ENCODE measurements around the gene CHD6.

CHD6 gene

DNA sequence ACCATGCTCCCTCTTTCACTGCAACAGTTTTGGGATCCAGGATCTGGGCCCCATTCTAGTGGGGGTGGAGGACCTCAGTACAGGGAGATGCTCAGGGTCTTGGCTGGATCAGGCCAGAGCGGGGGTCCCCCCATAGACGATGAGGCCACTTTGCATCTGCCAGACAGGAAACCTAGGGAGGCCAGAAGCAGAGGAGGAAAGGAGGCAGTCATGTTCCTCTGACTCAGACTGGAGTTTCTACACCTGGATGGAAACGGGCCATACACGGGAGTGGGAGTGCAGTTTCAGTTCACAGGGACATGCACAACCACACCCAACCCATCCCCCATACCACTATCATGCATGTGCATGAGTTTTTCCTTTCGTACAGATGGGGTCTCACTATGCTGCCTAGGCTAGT, 248.0 kb downstream of the CHD6 start:
- Histone ChIP-seq H3K4me3 (replicated peaks; ENCODE audit: insufficient read depth, low read length) (no peak overlapping the region), H3K27ac (replicated peaks) (no peak overlapping the region), H3K27me3 (ENCODE audit: insufficient read depth, poor library complexity, severe bottlenecking) (peaks cover 30% of the 10 kb centered on the region)
- no peak for DNase-seq (ENCODE audit: low read depth in 1 of 2, low spot score in 1 of 2)
- TF ChIP-seq SPI1 (IDR thresholded peaks at IDR 0.05; ENCODE audit: borderline replicate concordance, low read depth) (no peak), GABPA (IDR thresholded peaks at IDR 0.05; ENCODE audit: low read depth) (no peak), POLR2AphosphoS5 (IDR thresholded peaks at IDR 0.05; ENCODE audit: low read depth) (no peak)
- TF ChIP-seq, protein P1, sequence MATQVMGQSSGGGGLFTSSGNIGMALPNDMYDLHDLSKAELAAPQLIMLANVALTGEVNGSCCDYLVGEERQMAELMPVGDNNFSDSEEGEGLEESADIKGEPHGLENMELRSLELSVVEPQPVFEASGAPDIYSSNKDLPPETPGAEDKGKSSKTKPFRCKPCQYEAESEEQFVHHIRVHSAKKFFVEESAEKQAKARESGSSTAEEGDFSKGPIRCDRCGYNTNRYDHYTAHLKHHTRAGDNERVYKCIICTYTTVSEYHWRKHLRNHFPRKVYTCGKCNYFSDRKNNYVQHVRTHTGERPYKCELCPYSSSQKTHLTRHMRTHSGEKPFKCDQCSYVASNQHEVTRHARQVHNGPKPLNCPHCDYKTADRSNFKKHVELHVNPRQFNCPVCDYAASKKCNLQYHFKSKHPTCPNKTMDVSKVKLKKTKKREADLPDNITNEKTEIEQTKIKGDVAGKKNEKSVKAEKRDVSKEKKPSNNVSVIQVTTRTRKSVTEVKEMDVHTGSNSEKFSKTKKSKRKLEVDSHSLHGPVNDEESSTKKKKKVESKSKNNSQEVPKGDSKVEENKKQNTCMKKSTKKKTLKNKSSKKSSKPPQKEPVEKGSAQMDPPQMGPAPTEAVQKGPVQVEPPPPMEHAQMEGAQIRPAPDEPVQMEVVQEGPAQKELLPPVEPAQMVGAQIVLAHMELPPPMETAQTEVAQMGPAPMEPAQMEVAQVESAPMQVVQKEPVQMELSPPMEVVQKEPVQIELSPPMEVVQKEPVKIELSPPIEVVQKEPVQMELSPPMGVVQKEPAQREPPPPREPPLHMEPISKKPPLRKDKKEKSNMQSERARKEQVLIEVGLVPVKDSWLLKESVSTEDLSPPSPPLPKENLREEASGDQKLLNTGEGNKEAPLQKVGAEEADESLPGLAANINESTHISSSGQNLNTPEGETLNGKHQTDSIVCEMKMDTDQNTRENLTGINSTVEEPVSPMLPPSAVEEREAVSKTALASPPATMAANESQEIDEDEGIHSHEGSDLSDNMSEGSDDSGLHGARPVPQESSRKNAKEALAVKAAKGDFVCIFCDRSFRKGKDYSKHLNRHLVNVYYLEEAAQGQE (IDR thresholded peaks at IDR 0.05; ENCODE audit: insufficient replicate concordance, low read depth), result no peak
- TF ChIP-seq, protein P2, sequence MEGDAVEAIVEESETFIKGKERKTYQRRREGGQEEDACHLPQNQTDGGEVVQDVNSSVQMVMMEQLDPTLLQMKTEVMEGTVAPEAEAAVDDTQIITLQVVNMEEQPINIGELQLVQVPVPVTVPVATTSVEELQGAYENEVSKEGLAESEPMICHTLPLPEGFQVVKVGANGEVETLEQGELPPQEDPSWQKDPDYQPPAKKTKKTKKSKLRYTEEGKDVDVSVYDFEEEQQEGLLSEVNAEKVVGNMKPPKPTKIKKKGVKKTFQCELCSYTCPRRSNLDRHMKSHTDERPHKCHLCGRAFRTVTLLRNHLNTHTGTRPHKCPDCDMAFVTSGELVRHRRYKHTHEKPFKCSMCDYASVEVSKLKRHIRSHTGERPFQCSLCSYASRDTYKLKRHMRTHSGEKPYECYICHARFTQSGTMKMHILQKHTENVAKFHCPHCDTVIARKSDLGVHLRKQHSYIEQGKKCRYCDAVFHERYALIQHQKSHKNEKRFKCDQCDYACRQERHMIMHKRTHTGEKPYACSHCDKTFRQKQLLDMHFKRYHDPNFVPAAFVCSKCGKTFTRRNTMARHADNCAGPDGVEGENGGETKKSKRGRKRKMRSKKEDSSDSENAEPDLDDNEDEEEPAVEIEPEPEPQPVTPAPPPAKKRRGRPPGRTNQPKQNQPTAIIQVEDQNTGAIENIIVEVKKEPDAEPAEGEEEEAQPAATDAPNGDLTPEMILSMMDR (IDR thresholded peaks at IDR 0.05; ENCODE audit: insufficient read depth, low read length), result no peak

DNA sequence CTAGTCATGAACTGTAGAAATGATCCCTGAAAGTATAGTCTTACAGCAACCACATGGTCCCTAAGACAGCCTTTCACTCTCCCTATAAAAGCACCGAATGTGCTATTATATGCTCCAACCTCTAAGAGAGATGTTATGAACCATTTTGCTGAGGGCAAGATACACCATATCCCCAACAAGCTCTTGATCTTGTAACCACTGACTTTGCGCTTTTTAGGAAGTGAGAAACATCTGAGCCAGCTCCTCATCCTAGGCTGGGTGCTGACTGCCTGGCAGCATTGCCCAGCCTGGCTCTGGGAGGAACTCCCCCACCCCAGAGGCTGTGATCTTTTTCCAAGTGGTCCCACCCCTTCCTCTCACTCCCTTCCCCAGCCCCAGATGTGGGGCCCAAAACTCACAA, 248.5 kb downstream of the CHD6 start:
- no peak overlapping the region for H3K27ac ChIP-seq (replicated peaks)
- TF ChIP-seq SPI1 (IDR thresholded peaks at IDR 0.05; ENCODE audit: borderline replicate concordance, low read depth) (no peak), POLR2AphosphoS5 (IDR thresholded peaks at IDR 0.05; ENCODE audit: low read depth) (no peak), GABPA (IDR thresholded peaks at IDR 0.05; ENCODE audit: low read depth) (no peak)
- TF ChIP-seq, protein P1 (IDR thresholded peaks at IDR 0.05; ENCODE audit: insufficient replicate concordance, low read depth), result no peak
- TF ChIP-seq, protein P2 (IDR thresholded peaks at IDR 0.05; ENCODE audit: insufficient read depth, low read length), result no peak
- peaks cover 33% of the 10 kb centered on the region for H3K27me3 ChIP-seq (ENCODE audit: insufficient read depth, poor library complexity, severe bottlenecking)
- no peak overlapping the region for H3K4me3 ChIP-seq (replicated peaks; ENCODE audit: insufficient read depth, low read length)
- DNase-seq (ENCODE audit: low read depth in 1 of 2, low spot score in 1 of 2), result no peak

DNA sequence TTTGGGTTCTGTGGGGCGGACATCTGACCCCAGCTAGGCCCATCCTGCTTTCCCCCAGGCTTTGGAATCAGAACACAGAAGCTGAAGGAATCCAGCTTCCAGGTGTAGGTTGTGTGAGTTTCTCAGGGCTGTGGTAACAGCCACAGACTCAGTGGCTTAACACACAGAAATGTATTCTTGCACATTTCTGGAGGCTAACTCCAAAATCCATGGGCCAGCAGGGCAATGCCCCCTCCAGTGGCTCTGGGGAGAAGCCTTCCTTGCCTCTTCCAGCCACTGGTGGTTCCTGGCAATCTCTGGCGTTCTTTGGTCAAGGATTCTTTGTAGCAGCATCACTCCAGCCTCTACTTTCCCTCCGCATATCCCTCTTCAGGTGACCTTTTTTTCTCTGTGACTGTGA, 250.2 kb downstream of the CHD6 start:
- DNase-seq (ENCODE audit: low read depth in 1 of 2, low spot score in 1 of 2), result no peak
- H3K27me3 ChIP-seq (ENCODE audit: insufficient read depth, poor library complexity, severe bottlenecking), result peaks cover 31% of the 10 kb centered on the region
- H3K27ac ChIP-seq (replicated peaks), result no peak overlapping the region
- H3K4me3 ChIP-seq (replicated peaks; ENCODE audit: insufficient read depth, low read length), result no peak overlapping the region
- TF ChIP-seq, protein P1 (IDR thresholded peaks at IDR 0.05; ENCODE audit: insufficient replicate concordance, low read depth), result no peak
- TF ChIP-seq POLR2AphosphoS5 (IDR thresholded peaks at IDR 0.05; ENCODE audit: low read depth) (no peak), SPI1 (IDR thresholded peaks at IDR 0.05; ENCODE audit: borderline replicate concordance, low read depth) (no peak), GABPA (IDR thresholded peaks at IDR 0.05; ENCODE audit: low read depth) (no peak)
- TF ChIP-seq, protein P2 (IDR thresholded peaks at IDR 0.05; ENCODE audit: insufficient read depth, low read length), result no peak
